Type B pancreatic cell (in vitro differentiated cells): ENCODE measurements around the gene FAM120AOS. TPM values are rescaled to one million over a fixed set of nuclear protein-coding genes. Genes with fewer than 3 reads are reported as not detected.

ENCODE experiments used
- DNase-seq: peaks from one replicate; pipeline ENCODE4 v3.0.0; 2021; ENCODE audit warnings: mixed read lengths; ENCODE audit not compliant: unreplicated experiment; ENCODE audit errors: extremely low spot score
- H3K27ac Mint-ChIP-seq: 2 replicates; pipeline ENCODE4 v1.8.0; 2021; ENCODE audit warnings: mild to moderate bottlenecking, mixed read lengths
- H3K27me3 Mint-ChIP-seq: 2 replicates; pipeline ENCODE4 v1.8.0; 2021; ENCODE audit warnings: mixed read lengths
- H3K36me3 Mint-ChIP-seq: 2 replicates; pipeline ENCODE4 v1.8.0; 2021; ENCODE audit warnings: mixed read lengths
- H3K4me1 Mint-ChIP-seq: one replicate; pipeline ENCODE4 v1.8.0; 2021; ENCODE audit warnings: mixed read lengths; ENCODE audit not compliant: unreplicated experiment
- H3K4me3 Mint-ChIP-seq: 2 replicates; pipeline ENCODE4 v1.8.0; 2021; ENCODE audit warnings: mild to moderate bottlenecking, mixed read lengths
- H3K9me3 Mint-ChIP-seq: 2 replicates; pipeline ENCODE4 v1.8.0; 2021; ENCODE audit warnings: mixed read lengths
- CTCF ChIP-seq: fragments of 200-600 bp; sonication (generic); conservative IDR thresholded peaks from 2 replicates; pipeline ENCODE4 v1.5.0; 2021; ENCODE audit warnings: antibody characterized with exemption, mild to moderate bottlenecking
- total RNA-seq: library from RNA; stranded (reverse); gene quantifications from 2 replicates; pipeline ENCODE4 v1.2.1, GENCODE V29; 2021; ENCODE audit warnings: low replicate concordance

FAM120AOS gene
- total RNA-seq, 1 donor from 2014 or later, result 42.1 TPM

GRCh38 chr9:93431539-93432105, 21.8 kb downstream of the FAM120AOS start:
- Mint-ChIP-seq H3K4me3 (no peak overlapping the region), H3K27ac (no peak overlapping the region), H3K9me3 (peaks cover 5% of the 10 kb centered on the region), H3K4me1 (peaks cover 9% of the 10 kb centered on the region), H3K27me3 (no peaks in the 10 kb centered on the region), H3K36me3 (no peaks in the 10 kb centered on the region)
- no peak for DNase-seq
- TF ChIP-seq CTCF, result no peak

GRCh38 chr9:93427655-93428379, 25.6 kb downstream of the FAM120AOS start:
- no peaks in the 10 kb centered on the region for H3K27me3 Mint-ChIP-seq
- no peaks in the 10 kb centered on the region for H3K9me3 Mint-ChIP-seq
- TF ChIP-seq CTCF, result no peak
- H3K4me3 Mint-ChIP-seq, result no peak overlapping the region
- no peaks in the 10 kb centered on the region for H3K36me3 Mint-ChIP-seq
- DNase-seq, result no peak
- peaks cover 9% of the 10 kb centered on the region for H3K4me1 Mint-ChIP-seq
- no peak overlapping the region for H3K27ac Mint-ChIP-seq

GRCh38 chr9:93422977-93423616, 30.3 kb downstream of the FAM120AOS start:
- Mint-ChIP-seq H3K36me3 (no peaks in the 10 kb centered on the region), H3K27me3 (no peaks in the 10 kb centered on the region), H3K9me3 (peaks cover 5% of the 10 kb centered on the region), H3K4me3 (no peak overlapping the region), H3K27ac (no peak overlapping the region), H3K4me1 (no peaks in the 10 kb centered on the region)
- no peak for TF ChIP-seq CTCF
- no peak for DNase-seq

GRCh38 chr9:93419023-93419422, 34.4 kb downstream of the FAM120AOS start:
- peaks cover 11% of the 10 kb centered on the region for H3K9me3 Mint-ChIP-seq
- no peak for DNase-seq
- H3K27ac Mint-ChIP-seq, result no peak overlapping the region
- H3K27me3 Mint-ChIP-seq, result no peaks in the 10 kb centered on the region
- TF ChIP-seq CTCF, result no peak
- H3K4me3 Mint-ChIP-seq, result no peak overlapping the region
- H3K36me3 Mint-ChIP-seq, result no peaks in the 10 kb centered on the region
- H3K4me1 Mint-ChIP-seq, result no peaks in the 10 kb centered on the region

GRCh38 chr9:93417538-93417937, 35.8 kb downstream of the FAM120AOS start:
- H3K9me3 Mint-ChIP-seq, result peaks cover 11% of the 10 kb centered on the region
- no peak for DNase-seq
- H3K36me3 Mint-ChIP-seq, result no peaks in the 10 kb centered on the region
- no peak overlapping the region for H3K27ac Mint-ChIP-seq
- no peak for TF ChIP-seq CTCF
- no peaks in the 10 kb centered on the region for H3K4me1 Mint-ChIP-seq
- H3K4me3 Mint-ChIP-seq, result no peak overlapping the region
- no peaks in the 10 kb centered on the region for H3K27me3 Mint-ChIP-seq
